Activated CD4-positive, alpha-beta T cell treated with anti-CD3 and anti-CD28 coated beads, Interleukin-2, amount 10 ng/mL, durations not matched to agents 7 days and 5 days (primary cell): Measurements from ENCODE around the gene PHC2. TPM values are rescaled to one million over a fixed set of nuclear protein-coding genes. Genes with fewer than 3 reads are reported as not detected.
A peak's percentile ranks its signal among the peaks of the same experiment; 100 is the strongest.

Source experiments
- microRNA-seq: library from miRNA; unstranded; fragments of <30 nt; microRNA quantifications from one replicate; pipeline ENCODE4 v1.2.0, GENCODE V29; 2021; ENCODE audit warnings: borderline microRNAs expressed, borderline replicate concordance
- total RNA-seq, 2 experiments: library from RNA; stranded (reverse); gene quantifications; one replicate each; pipeline ENCODE4 v1.2.3, GENCODE V29; 2021

The PHC2 gene
- total RNA-seq, 2 experiments from 2014 or later, result 43.2 to 48.3 TPM

Small RNAs within 50 kb of the gene (microRNA-seq; reads per million reads assigned to microRNA genes)
- 7.6 reads per million, percentile 36 among the genes with 10 or more reads in this experiment for gene MIR3605

Other genes with a start within 250 kb of the PHC2 start
- gene TRIM62, start 249.1 kb downstream of the PHC2 start, total RNA-seq, result 10 to 100 TPM in 1 of 2 experiments, 1 to 10 TPM in 1; 9.3 to 10.2 TPM
- gene ZNF362, start 174.6 kb downstream of the PHC2 start, total RNA-seq, result 10 to 100 TPM; 21.4 to 21.8 TPM
- gene A3GALT2, start 110.0 kb downstream of the PHC2 start, total RNA-seq, result not detected
- gene ZSCAN20, start 41.5 kb upstream of the PHC2 start, total RNA-seq, result 1 to 10 TPM; 1.5 to 2.2 TPM